NCI-H510A treated with DMSO at 0.1 percent for 48 hours (cell line): Measurements from ENCODE around the gene VEPH1.
"Not testable (repeated sequence)": the region's sequence is repeated elsewhere in the genome, so short reads cannot be mapped to it uniquely, and the experiment has no call there.

Experiments used
- DNase-seq: peaks from one replicate; lab custom pipeline; 2025; lab: John Stamatoyannopoulos, UW

VEPH1 gene

GRCh38 chr3:157387708-157388435 lies 115.3 kb downstream of the VEPH1 start:
- no peak for DNase-seq

- DNase-seq, result no peak
These were observed 118.7 kb downstream of the VEPH1 start for GRCh38 chr3:157384491-157384890.

- no peak for DNase-seq
These were observed 119.2 kb downstream of the VEPH1 start for GRCh38 chr3:157384031-157384430.

GRCh38 chr3:157381606-157382005 lies 121.6 kb downstream of the VEPH1 start:
- DNase-seq, result no peak

- no peak for DNase-seq
These were observed 123.6 kb downstream of the VEPH1 start for GRCh38 chr3:157379525-157380140.

- no peak for DNase-seq
These were observed 126.5 kb downstream of the VEPH1 start for GRCh38 chr3:157376603-157377300.

GRCh38 chr3:157375342-157375986 lies 127.8 kb downstream of the VEPH1 start:
- DNase-seq, result no peak

- DNase-seq, result no peak
These were observed 128.3 kb downstream of the VEPH1 start for GRCh38 chr3:157374933-157375332.

- no peak for DNase-seq
These were observed 129.4 kb downstream of the VEPH1 start for GRCh38 chr3:157373783-157374182.

- DNase-seq, result no peak
These were observed 132.3 kb downstream of the VEPH1 start for GRCh38 chr3:157370867-157371266.

GRCh38 chr3:157369727-157370421 lies 133.3 kb downstream of the VEPH1 start:
- no peak for DNase-seq

GRCh38 chr3:157368171-157368570 lies 135.0 kb downstream of the VEPH1 start:
- DNase-seq, result no peak

- no peak for DNase-seq
These were observed 139.8 kb downstream of the VEPH1 start for GRCh38 chr3:157363393-157363792.

GRCh38 chr3:157362348-157362747 lies 140.9 kb downstream of the VEPH1 start:
- no peak for DNase-seq

GRCh38 chr3:157360044-157360443 lies 143.2 kb downstream of the VEPH1 start:
- DNase-seq, result no peak

- no peak for DNase-seq
These were observed 146.7 kb downstream of the VEPH1 start for GRCh38 chr3:157356541-157356940.

- no peak for DNase-seq
These were observed 147.9 kb downstream of the VEPH1 start for GRCh38 chr3:157355276-157355675.

- DNase-seq, result no peak
These were observed 148.5 kb downstream of the VEPH1 start for GRCh38 chr3:157354722-157355121.

- DNase-seq, result no peak
These were observed 149.0 kb downstream of the VEPH1 start for GRCh38 chr3:157354254-157354653.

GRCh38 chr3:157353652-157354051 lies 149.6 kb downstream of the VEPH1 start:
- no peak for DNase-seq

- DNase-seq, result no peak
These were observed 151.2 kb downstream of the VEPH1 start for GRCh38 chr3:157351981-157352380.

GRCh38 chr3:157350651-157351050 lies 152.6 kb downstream of the VEPH1 start:
- DNase-seq, result not testable (repeated sequence)
